Thoracic aorta (tissue), 2 donors: ENCODE results near the gene ATP9A. TPM values are rescaled to one million over a fixed set of nuclear protein-coding genes. Genes with fewer than 3 reads are reported as not detected.

Experiments
- ATAC-seq: fragments of 150-250 bp; one replicate; pipeline ENCODE4 v1.8.0; 2017; ENCODE audit warnings: low read depth; ENCODE audit not compliant: insufficient number of reproducible peaks, low FRiP score
- DNase-seq: peaks from one replicate; pipeline ENCODE4 v3.0.0-alpha.2; 2020; ENCODE audit warnings: low spot score
- H3K27ac ChIP-seq, 2 donors: fragments of 200-600 bp; sonication (generic); 1 replicate in 1 of 2; 2 replicates in 1 of 2; pipeline ENCODE4 v1.5.1; 2016; ENCODE audit warnings: mild to moderate bottlenecking in 2 of 2, moderate library complexity in 2 of 2
- H3K27me3 ChIP-seq: fragments of 200-600 bp; sonication (generic); replicated peaks from 2 replicates; pipeline ENCODE4 v1.6.0; 2016; ENCODE audit warnings: mild to moderate bottlenecking; ENCODE audit not compliant: insufficient read depth
- H3K36me3 ChIP-seq: fragments of 200-600 bp; sonication (generic); one replicate; pipeline ENCODE4 v1.5.1; 2016
- H3K4me1 ChIP-seq, 2 donors: fragments of 200-600 bp; sonication (generic); 1 replicate in 1 of 2; 2 replicates in 1 of 2; pipeline versions ENCODE4 v1.5.1 to v1.6.0; 2016; ENCODE audit warnings: low read depth in 2 of 2, mild to moderate bottlenecking in 1 of 2; ENCODE audit not compliant: control insufficient read depth in 1 of 2
- H3K4me3 ChIP-seq: fragments of 200-600 bp; sonication (generic); 2 replicates; pipeline ENCODE4 v1.5.1; 2016; ENCODE audit warnings: mild to moderate bottlenecking
- H3K9me3 ChIP-seq: fragments of 200-600 bp; sonication (generic); 2 replicates; pipeline ENCODE4 v1.5.1; 2016
- total RNA-seq, 2 donors: library from RNA; depleted of rRNA; stranded (reverse); fragments of >200 nt; gene quantifications; one replicate each; pipeline versions ENCODE4 v1.1.0 to v1.2.3, GENCODE V29; 2016
- TF ChIP-seq, protein P1 (sequence below): fragments of 200-600 bp; sonication (generic); IDR thresholded peaks from one replicate; pipeline ENCODE4 v1.5.1; 2019; ENCODE audit warnings: antibody characterized with exemption

ATP9A gene
- total RNA-seq, 2 donors from 2014 or later: 54.4 TPM

DNA sequence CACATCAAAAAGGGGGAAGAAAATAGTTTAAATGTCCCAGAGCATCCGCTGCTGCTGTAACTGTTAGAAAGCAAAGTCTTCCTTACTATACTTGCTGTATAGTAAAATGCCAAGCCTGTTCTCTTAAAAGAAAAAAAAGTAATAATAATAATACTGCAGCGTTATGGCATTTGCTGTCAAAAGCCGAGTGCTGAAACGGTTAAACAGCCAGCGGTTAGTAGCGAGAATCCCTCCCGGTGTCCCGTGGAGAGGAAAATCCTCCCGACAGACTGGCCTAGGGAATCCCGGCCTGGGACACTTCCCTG is 206.2 kb downstream of the ATP9A start:
- peak overlapping the region; percentile 73 for H3K4me3 ChIP-seq
- no peaks in the 10 kb centered on the region for H3K9me3 ChIP-seq
- no peak for ATAC-seq
- H3K36me3 ChIP-seq: no peaks in the 10 kb centered on the region
- H3K27ac ChIP-seq: peak overlapping the region; percentile 81 to 86
- TF ChIP-seq, protein P1, sequence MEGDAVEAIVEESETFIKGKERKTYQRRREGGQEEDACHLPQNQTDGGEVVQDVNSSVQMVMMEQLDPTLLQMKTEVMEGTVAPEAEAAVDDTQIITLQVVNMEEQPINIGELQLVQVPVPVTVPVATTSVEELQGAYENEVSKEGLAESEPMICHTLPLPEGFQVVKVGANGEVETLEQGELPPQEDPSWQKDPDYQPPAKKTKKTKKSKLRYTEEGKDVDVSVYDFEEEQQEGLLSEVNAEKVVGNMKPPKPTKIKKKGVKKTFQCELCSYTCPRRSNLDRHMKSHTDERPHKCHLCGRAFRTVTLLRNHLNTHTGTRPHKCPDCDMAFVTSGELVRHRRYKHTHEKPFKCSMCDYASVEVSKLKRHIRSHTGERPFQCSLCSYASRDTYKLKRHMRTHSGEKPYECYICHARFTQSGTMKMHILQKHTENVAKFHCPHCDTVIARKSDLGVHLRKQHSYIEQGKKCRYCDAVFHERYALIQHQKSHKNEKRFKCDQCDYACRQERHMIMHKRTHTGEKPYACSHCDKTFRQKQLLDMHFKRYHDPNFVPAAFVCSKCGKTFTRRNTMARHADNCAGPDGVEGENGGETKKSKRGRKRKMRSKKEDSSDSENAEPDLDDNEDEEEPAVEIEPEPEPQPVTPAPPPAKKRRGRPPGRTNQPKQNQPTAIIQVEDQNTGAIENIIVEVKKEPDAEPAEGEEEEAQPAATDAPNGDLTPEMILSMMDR: no peak
- no peaks in the 10 kb centered on the region for H3K27me3 ChIP-seq
- DNase-seq: no peak
- H3K4me1 ChIP-seq: peaks cover 13 to 59% of the 10 kb centered on the region in 2 donors

DNA sequence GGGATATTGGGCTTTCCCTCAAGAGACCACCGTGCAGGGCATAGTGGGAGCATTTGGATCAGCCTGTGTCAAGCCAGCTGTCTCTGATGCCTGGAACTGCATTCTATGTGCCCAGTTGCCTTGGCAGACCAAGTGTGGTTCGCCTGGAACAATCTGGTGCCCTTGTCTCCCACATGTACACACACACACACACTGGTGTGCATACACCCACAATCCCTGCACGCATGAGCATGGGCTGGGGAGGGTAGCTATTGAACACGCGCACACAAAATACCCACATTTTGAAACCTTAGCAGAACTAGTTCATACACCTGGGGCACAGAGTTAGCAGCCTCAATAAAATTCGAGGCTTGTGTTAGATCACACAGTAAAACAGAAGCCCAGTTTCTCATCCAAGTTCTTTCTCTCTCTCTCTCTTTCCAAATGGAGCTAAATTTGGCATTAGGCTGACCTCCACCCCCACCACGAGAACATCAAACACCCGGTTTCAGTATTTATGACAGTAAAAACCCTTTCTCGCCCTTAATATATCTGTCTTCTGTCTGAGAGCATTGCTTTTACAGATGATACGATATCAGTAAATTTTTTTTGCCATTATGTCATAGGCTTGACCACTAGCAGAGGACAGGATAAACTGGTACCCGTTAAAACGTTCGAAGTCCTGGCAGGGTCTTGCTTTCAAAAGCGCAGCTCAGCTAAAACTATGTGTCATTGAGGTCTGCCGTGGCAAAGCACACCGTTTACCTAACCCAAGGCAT is 207.5 kb downstream of the ATP9A start:
- TF ChIP-seq, protein P1: no peak
- Histone ChIP-seq H3K4me1 (peaks cover 13 to 50% of the 10 kb centered on the region in 2 donors), H3K27me3 (no peaks in the 10 kb centered on the region), H3K4me3 (peak overlapping the region; percentile 73), H3K36me3 (no peaks in the 10 kb centered on the region), H3K27ac (no peak overlapping the region), H3K9me3 (no peaks in the 10 kb centered on the region)
- DNase-seq (no peak), ATAC-seq (no peak)

DNA sequence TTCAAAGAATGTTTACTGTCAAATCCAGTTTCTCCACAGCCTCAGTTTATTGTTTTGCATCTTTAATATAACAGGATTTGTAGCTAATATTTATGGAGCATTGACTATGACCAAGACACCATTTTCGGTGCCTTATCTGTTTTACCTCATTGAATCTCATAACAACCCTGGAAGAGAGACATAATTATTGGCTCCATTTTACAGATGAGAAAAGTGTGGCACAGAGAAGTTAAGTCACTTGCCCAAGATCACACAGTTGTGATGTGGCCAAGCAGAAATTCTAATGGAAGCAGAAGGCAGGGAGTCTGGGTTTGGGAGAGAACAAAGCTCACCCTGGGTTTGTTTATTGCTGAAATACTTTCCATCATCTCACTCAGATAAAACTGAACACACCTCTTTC is 208.1 kb downstream of the ATP9A start:
- H3K27ac ChIP-seq: no peak overlapping the region
- H3K36me3 ChIP-seq: no peaks in the 10 kb centered on the region
- TF ChIP-seq, protein P1: no peak
- ATAC-seq (no peak), DNase-seq (no peak)
- H3K9me3 ChIP-seq: no peaks in the 10 kb centered on the region
- H3K27me3 ChIP-seq: no peaks in the 10 kb centered on the region
- H3K4me1 ChIP-seq: peaks cover 13 to 43% of the 10 kb centered on the region in 2 donors
- H3K4me3 ChIP-seq: no peak overlapping the region

DNA sequence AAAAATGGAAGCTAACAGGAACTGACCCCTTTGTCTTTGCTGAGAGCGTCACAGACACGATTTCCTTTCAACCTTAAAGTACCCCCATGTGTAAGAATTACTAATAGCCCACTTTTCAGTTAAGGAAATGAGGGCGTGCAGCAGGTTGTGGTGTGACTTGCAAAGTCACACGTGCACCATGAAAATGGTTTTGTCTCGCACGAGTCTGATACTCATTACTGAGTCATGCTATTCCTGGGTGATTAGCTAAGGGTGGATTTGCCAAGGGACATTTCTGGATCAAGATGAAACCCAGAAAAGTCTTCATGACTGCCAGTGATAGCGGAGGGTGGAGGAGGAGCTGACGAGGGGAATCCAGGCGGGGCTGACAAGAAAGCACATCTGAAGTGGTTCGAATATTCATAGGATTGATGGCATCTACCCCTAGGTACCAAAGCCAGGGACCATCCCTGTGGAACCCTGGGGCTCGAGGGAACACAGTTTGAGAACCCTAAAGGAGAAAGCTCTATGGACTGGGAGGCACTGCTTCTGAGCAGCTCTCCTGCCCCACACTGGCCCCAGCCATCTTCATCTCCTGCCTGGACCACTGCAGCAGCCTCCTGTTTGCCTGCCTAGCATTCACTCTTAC is 213.5 kb downstream of the ATP9A start:
- Histone ChIP-seq H3K36me3 (no peaks in the 10 kb centered on the region), H3K27ac (no peak overlapping the region), H3K27me3 (no peaks in the 10 kb centered on the region), H3K4me1 (no peaks in the 10 kb centered on the region), H3K4me3 (no peak overlapping the region), H3K9me3 (no peaks in the 10 kb centered on the region)
- TF ChIP-seq, protein P1: no peak
- DNase-seq: no peak
- ATAC-seq: no peak

DNA sequence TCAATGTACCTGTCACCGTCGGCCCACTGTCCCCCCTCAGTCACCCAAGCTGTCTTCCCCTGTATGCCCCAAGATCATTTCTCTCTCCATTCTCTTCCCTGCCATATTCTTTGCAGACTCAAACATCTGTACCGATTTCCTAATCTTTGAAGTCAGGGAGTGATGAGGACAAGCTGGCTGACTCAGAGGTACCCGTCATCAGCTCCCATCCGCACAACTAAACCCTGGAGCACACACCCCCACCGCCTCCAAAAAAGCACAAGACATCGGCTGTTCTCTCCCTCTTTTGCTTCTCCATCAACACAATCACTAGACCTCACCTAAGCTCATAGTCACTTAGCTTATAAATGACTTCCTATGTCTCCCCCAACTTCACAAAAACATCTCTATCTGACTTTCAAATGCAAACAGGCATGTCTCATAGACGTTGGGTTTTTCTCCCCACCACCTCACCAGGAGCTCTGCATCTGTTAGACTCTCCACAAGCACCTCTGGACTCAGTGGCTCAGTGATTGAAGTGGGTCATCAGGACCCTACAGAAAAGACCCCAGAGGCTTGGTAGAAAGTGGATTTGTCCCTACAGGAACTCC is 214.2 kb downstream of the ATP9A start:
- no peak overlapping the region for H3K27ac ChIP-seq
- H3K27me3 ChIP-seq: no peaks in the 10 kb centered on the region
- TF ChIP-seq, protein P1: no peak
- no peaks in the 10 kb centered on the region for H3K4me1 ChIP-seq
- DNase-seq (no peak), ATAC-seq (no peak)
- H3K4me3 ChIP-seq: no peak overlapping the region
- no peaks in the 10 kb centered on the region for H3K36me3 ChIP-seq
- no peaks in the 10 kb centered on the region for H3K9me3 ChIP-seq
